ENCODE results near the gene SLC7A8.

Gene SLC7A8

DNA sequence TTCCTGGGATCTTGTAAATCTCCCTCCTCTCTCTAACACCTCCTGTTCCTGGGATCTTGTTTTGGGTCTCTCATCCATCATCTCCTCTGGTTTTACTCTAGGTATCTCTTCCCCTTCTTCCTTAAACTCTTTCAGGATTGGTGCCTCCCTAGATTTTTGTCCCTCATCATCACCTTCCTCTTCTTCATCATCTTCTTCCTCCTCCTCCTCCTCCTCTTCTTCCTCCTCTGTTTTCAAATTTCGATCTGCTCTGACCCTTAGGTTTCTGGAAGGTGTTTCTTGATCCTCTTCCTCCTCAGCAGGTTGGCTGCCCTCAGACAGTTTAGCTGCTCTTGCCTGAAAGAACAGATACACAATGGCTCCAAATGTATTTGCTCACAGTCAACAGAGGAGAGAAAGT is 103.0 kb downstream of the SLC7A8 start:
- Histone ChIP-seq H3K9me3 (no peaks in the 10 kb centered on the region), H3K27me3 (no peaks in the 10 kb centered on the region), H3K27ac (no peak overlapping the region), H3K36me3 (peaks cover 95 to 98% (median 95%) of the 10 kb centered on the region in 3 donors), H3K4me3 (no peak overlapping the region), H3K4me1 (peaks cover 0 to 31% (median 12%) of the 10 kb centered on the region in 4 donors)
- no peak for DNase-seq
- intact Hi-C loops (cut with DNase I; ENCODE audit: low total_unique reads): no loop called here
- TF ChIP-seq, protein P1, sequence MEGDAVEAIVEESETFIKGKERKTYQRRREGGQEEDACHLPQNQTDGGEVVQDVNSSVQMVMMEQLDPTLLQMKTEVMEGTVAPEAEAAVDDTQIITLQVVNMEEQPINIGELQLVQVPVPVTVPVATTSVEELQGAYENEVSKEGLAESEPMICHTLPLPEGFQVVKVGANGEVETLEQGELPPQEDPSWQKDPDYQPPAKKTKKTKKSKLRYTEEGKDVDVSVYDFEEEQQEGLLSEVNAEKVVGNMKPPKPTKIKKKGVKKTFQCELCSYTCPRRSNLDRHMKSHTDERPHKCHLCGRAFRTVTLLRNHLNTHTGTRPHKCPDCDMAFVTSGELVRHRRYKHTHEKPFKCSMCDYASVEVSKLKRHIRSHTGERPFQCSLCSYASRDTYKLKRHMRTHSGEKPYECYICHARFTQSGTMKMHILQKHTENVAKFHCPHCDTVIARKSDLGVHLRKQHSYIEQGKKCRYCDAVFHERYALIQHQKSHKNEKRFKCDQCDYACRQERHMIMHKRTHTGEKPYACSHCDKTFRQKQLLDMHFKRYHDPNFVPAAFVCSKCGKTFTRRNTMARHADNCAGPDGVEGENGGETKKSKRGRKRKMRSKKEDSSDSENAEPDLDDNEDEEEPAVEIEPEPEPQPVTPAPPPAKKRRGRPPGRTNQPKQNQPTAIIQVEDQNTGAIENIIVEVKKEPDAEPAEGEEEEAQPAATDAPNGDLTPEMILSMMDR (IDR thresholded peaks at IDR 0.05): no peak

DNA sequence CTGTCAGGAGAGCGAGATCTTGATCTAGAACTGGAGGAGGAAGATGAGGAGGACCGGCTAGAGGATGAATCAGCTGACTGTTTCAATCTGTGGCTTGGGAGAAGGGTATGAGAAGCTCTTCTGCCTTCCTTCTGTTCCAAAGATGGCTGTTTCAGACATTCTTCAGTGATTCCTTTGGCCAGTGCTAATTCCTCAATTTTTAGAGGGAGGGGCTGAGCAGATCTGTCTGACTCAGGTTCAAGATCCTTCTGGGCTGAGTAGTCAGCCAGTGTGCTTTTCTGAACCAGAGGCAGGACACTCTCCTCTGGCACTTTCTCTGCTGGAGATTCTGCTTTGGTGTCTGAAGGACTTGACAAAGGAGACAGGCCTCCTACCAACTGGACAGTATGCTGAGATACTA is 103.7 kb downstream of the SLC7A8 start:
- TF ChIP-seq, protein P1 (IDR thresholded peaks at IDR 0.05): no peak
- H3K36me3 ChIP-seq: peaks cover 91 to 96% (median 92%) of the 10 kb centered on the region in 3 donors
- intact Hi-C loops (cut with DNase I; ENCODE audit: low total_unique reads): no loop called here

DNA sequence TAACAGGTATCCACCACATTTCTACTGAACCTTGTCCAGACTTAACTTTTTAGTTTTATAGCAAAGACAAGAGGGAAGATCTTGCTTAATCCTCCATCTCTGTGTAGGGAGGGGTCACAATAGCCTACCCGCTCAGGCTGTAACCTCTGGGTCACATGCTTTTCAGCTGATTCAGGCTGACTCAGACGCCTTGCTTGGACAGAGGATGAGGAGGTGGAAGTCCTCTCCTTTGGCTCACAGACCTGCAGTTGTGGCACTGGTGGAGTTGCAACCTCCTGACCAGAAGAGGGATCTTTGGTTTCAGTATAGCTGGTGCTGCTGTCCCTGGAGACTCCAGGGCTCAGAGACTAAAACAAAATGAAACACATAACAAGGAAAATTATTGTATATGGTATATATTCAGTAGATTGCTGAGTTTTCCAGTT is 104.8 kb downstream of the SLC7A8 start:
- intact Hi-C loops (cut with DNase I; ENCODE audit: low total_unique reads): no loop called here

More for the DNA sequence above, 103.7 kb downstream of the SLC7A8 start:
- peak overlapping the region; percentile 65 to 69 for H3K27ac ChIP-seq
- no peak for DNase-seq
- no peaks in the 10 kb centered on the region for H3K27me3 ChIP-seq
- H3K4me3 ChIP-seq: no peak overlapping the region
- peaks cover 0 to 31% (median 12%) of the 10 kb centered on the region in 4 donors for H3K4me1 ChIP-seq
- no peaks in the 10 kb centered on the region for H3K9me3 ChIP-seq

GRCh38 chr14:23077962-23078361 is 105.5 kb downstream of the SLC7A8 start:
- Histone ChIP-seq H3K36me3 (peaks cover 88 to 96% (median 89%) of the 10 kb centered on the region in 3 donors), H3K4me1 (peaks cover 0 to 31% (median 12%) of the 10 kb centered on the region in 4 donors), H3K9me3 (no peaks in the 10 kb centered on the region), H3K27me3 (no peaks in the 10 kb centered on the region), H3K4me3 (no peak overlapping the region), H3K27ac (peak overlapping the region; percentile 65 to 69)
- intact Hi-C loops (cut with DNase I; ENCODE audit: low total_unique reads): no loop called here
- DNase-seq: no peak
- TF ChIP-seq, protein P1 (IDR thresholded peaks at IDR 0.05): no peak

More for the DNA sequence above, 104.8 kb downstream of the SLC7A8 start:
- Histone ChIP-seq H3K9me3 (no peaks in the 10 kb centered on the region), H3K4me3 (no peak overlapping the region), H3K36me3 (peaks cover 89 to 96% (median 90%) of the 10 kb centered on the region in 3 donors), H3K27ac (peak overlapping the region; percentile 65 to 69), H3K27me3 (no peaks in the 10 kb centered on the region), H3K4me1 (peaks cover 0 to 31% (median 12%) of the 10 kb centered on the region in 4 donors)
- TF ChIP-seq, protein P1 (IDR thresholded peaks at IDR 0.05): no peak
- DNase-seq: peak; percentile 90 to 94

DNA sequence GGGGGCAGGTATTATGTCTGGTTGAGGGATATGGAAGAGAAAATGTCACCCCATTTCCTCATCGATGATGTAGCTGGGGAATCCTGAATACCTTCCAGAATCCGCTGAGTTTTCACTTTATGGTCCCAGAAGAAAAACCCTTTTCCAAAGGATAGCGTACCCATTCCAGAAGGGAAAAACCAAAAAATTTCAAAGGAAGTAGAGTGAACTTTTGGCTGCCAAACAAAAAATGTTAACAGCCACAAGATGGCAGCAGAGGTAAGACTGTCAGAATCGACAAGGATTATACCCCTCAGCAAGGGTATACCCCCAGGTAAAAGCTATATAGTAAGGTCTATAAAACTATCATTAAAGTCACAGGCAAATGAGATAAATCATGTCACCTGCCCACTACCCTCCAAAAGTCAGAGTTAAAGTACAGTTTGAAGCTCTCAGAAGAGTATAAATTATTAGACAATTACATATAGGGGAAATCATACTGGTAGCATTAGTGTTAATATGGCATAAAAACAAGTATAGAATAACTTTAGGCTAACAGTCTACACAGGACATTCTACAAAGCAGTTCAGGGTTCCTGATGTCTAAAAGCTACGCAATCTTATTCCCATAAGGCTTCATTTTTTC is 106.6 kb downstream of the SLC7A8 start:
- Histone ChIP-seq H3K27ac (peak overlapping the region; percentile 65 to 69), H3K4me1 (peaks cover 0 to 37% (median 17%) of the 10 kb centered on the region in 4 donors)
- intact Hi-C loops (cut with DNase I; ENCODE audit: low total_unique reads): no loop called here

More for the DNA sequence above, 106.6 kb downstream of the SLC7A8 start:
- no peaks in the 10 kb centered on the region for H3K9me3 ChIP-seq
- H3K4me3 ChIP-seq: no peak overlapping the region
- TF ChIP-seq, protein P1 (IDR thresholded peaks at IDR 0.05): peak; percentile 52
- H3K27me3 ChIP-seq: no peaks in the 10 kb centered on the region
- DNase-seq: no peak
- H3K36me3 ChIP-seq: peaks cover 85 to 91% (median 86%) of the 10 kb centered on the region in 3 donors

Data from tibial artery (tissue), 4 donors.